HG03108 (cell line): ENCODE measurements around the gene PCBP3.
"Not testable (repeated sequence)": the region's sequence is repeated elsewhere in the genome, so short reads cannot be mapped to it uniquely, and the experiment has no call there.

Source experiments
- ATAC-seq: cut with Tn5 transposase; IDR thresholded peaks from one replicate; pipeline ENCODE4 v1.9.1; 2021; ENCODE audit warnings: moderate library complexity; ENCODE audit not compliant: unreplicated experiment

The PCBP3 gene

GRCh38 chr21:45952527-45952926, 309.0 kb downstream of the PCBP3 start:
- not testable (repeated sequence) for ATAC-seq

- no peak for ATAC-seq
Measured at GRCh38 chr21:45952974-45953373, 309.4 kb downstream of the PCBP3 start.

- no peak for ATAC-seq
Measured at GRCh38 chr21:45954261-45954660, 310.7 kb downstream of the PCBP3 start.

- ATAC-seq: no peak
Measured at GRCh38 chr21:45954921-45955320, 311.4 kb downstream of the PCBP3 start.

GRCh38 chr21:45957551-45957950, 314.0 kb downstream of the PCBP3 start:
- ATAC-seq: no peak

GRCh38 chr21:45957981-45958600, 314.6 kb downstream of the PCBP3 start:
- no peak for ATAC-seq

- ATAC-seq: no peak
Measured at GRCh38 chr21:45959182-45959581, 315.7 kb downstream of the PCBP3 start.

- ATAC-seq: no peak
Measured at GRCh38 chr21:45959779-45960390, 316.4 kb downstream of the PCBP3 start.

GRCh38 chr21:45961408-45961807, 317.9 kb downstream of the PCBP3 start:
- ATAC-seq: not testable (repeated sequence)

- ATAC-seq: no peak
Measured at GRCh38 chr21:45962531-45963231, 319.2 kb downstream of the PCBP3 start.

- ATAC-seq: no peak
Measured at GRCh38 chr21:45963232-45963570, 319.7 kb downstream of the PCBP3 start.

GRCh38 chr21:45964649-45965048, 321.1 kb downstream of the PCBP3 start:
- no peak for ATAC-seq

GRCh38 chr21:45965084-45965809, 321.7 kb downstream of the PCBP3 start:
- ATAC-seq: no peak

GRCh38 chr21:45966791-45967394, 323.4 kb downstream of the PCBP3 start:
- ATAC-seq: no peak

- no peak for ATAC-seq
Measured at GRCh38 chr21:45969921-45970673, 326.6 kb downstream of the PCBP3 start.

- no peak for ATAC-seq
Measured at GRCh38 chr21:45970674-45971615, 327.4 kb downstream of the PCBP3 start.

GRCh38 chr21:45971616-45972352, 328.3 kb downstream of the PCBP3 start:
- ATAC-seq: no peak

- ATAC-seq: no peak
Measured at GRCh38 chr21:45972353-45972715, 328.8 kb downstream of the PCBP3 start.
